DND-41 (cell line): ENCODE results near the gene SLC22A16.

Experiments
- EZH2 ChIP-seq: IDR thresholded peaks from 3 replicates; pipeline ENCODE4 v1.6.1; 2012; ENCODE audit warnings: borderline replicate concordance, low read depth, mild to moderate bottlenecking, moderate library complexity, low read length, inconsistent platforms; ENCODE audit not compliant: severe bottlenecking
- TF ChIP-seq, protein P1 (sequence below): IDR thresholded peaks from 2 replicates; pipeline ENCODE4 v1.5.1; 2012; ENCODE audit warnings: borderline replicate concordance, low read length, moderate library complexity, mild to moderate bottlenecking; ENCODE audit not compliant: poor library complexity, severe bottlenecking; ENCODE audit errors: extremely low read depth

GRCh38 chr6:110484321-110484720 lies 7.9 kb upstream of the SLC22A16 start:
- TF ChIP-seq, protein P1, sequence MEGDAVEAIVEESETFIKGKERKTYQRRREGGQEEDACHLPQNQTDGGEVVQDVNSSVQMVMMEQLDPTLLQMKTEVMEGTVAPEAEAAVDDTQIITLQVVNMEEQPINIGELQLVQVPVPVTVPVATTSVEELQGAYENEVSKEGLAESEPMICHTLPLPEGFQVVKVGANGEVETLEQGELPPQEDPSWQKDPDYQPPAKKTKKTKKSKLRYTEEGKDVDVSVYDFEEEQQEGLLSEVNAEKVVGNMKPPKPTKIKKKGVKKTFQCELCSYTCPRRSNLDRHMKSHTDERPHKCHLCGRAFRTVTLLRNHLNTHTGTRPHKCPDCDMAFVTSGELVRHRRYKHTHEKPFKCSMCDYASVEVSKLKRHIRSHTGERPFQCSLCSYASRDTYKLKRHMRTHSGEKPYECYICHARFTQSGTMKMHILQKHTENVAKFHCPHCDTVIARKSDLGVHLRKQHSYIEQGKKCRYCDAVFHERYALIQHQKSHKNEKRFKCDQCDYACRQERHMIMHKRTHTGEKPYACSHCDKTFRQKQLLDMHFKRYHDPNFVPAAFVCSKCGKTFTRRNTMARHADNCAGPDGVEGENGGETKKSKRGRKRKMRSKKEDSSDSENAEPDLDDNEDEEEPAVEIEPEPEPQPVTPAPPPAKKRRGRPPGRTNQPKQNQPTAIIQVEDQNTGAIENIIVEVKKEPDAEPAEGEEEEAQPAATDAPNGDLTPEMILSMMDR = no peak
- TF ChIP-seq EZH2 = no peak
